ENCODE data around the gene EVA1C. TPM values are rescaled to one million over a fixed set of nuclear protein-coding genes. Genes with fewer than 3 reads are reported as not detected.
"Not testable (repeated sequence)": the region's sequence is repeated elsewhere in the genome, so short reads cannot be mapped to it uniquely, and the experiment has no call there.

Gene EVA1C
- total and polyA plus RNA-seq, 3 donors from 2014 or later: 28.4 to 47.0 (median 44.2) TPM

GRCh38 chr21:32508558-32508957, 96.1 kb downstream of the EVA1C start:
- TF ChIP-seq CTCF (IDR thresholded peaks at IDR 0.05) (no peak), POLR2A (IDR thresholded peaks at IDR 0.05) (no peak)
- Histone ChIP-seq H3K9me3 (no peaks in the 10 kb centered on the region), H3K4me1 (no peaks in the 10 kb centered on the region), H3K27me3 (no peaks in the 10 kb centered on the region), H3K27ac (no peak overlapping the region), H3K4me3 (no peak overlapping the region), H3K36me3 (ENCODE audit: low read depth, missing control alignments) (no peaks in the 10 kb centered on the region)
- 81 to 85% methylated on average over 7 to 9 of the region's 9 CpGs for WGBS, 2 donors
- intact Hi-C loops (cut with DNase I; ENCODE audit: low total_unique reads): no loop called here
- DNase-seq: no peak

GRCh38 chr21:32508975-32509374, 96.5 kb downstream of the EVA1C start:
- H3K4me1 ChIP-seq; H3K4me3 ChIP-seq; intact Hi-C loops (cut with DNase I; ENCODE audit: low total_unique reads); H3K27me3 ChIP-seq; H3K9me3 ChIP-seq; H3K36me3 ChIP-seq (ENCODE audit: low read depth, missing control alignments); H3K27ac ChIP-seq; DNase-seq: not testable (repeated sequence)
- 76 to 88% methylated on average over 2 of the region's 2 CpGs for WGBS, 2 donors

- whole genome bisulfite sequencing, 2 donors: 66 to 71% methylated on average over 12 of the region's 12 CpGs
- no peak overlapping the region for H3K27ac ChIP-seq
- TF ChIP-seq POLR2A (IDR thresholded peaks at IDR 0.05) (no peak), CTCF (IDR thresholded peaks at IDR 0.05) (no peak)
- no peak for DNase-seq
- H3K4me1 ChIP-seq: no peaks in the 10 kb centered on the region
- H3K9me3 ChIP-seq: no peaks in the 10 kb centered on the region
- intact Hi-C loops (cut with DNase I; ENCODE audit: low total_unique reads): no loop called here
- H3K4me3 ChIP-seq: no peak overlapping the region
- H3K27me3 ChIP-seq: no peaks in the 10 kb centered on the region
- H3K36me3 ChIP-seq (ENCODE audit: low read depth, missing control alignments): no peaks in the 10 kb centered on the region
Observed at GRCh38 chr21:32514275-32515055, 102.0 kb downstream of the EVA1C start.

- Histone ChIP-seq H3K4me3 (no peak overlapping the region), H3K4me1 (no peaks in the 10 kb centered on the region), H3K27me3 (no peaks in the 10 kb centered on the region), H3K9me3 (no peaks in the 10 kb centered on the region), H3K36me3 (ENCODE audit: low read depth, missing control alignments) (no peaks in the 10 kb centered on the region), H3K27ac (no peak overlapping the region)
- intact Hi-C loops (cut with DNase I; ENCODE audit: low total_unique reads): no loop called here
- no peak for TF ChIP-seq CTCF (IDR thresholded peaks at IDR 0.05)
- TF ChIP-seq POLR2A (IDR thresholded peaks at IDR 0.05): no peak
- 43 to 48% methylated on average over 5 of the region's 5 CpGs for whole genome bisulfite sequencing, 2 donors
- DNase-seq: no peak
Observed at GRCh38 chr21:32515874-32516273, 103.4 kb downstream of the EVA1C start.

- 72 to 81% methylated on average over 10 of the region's 10 CpGs for WGBS, 2 donors
- DNase-seq: no peak
- H3K4me3 ChIP-seq: no peak overlapping the region
- no peak overlapping the region for H3K27ac ChIP-seq
- no peaks in the 10 kb centered on the region for H3K36me3 ChIP-seq (ENCODE audit: low read depth, missing control alignments)
- H3K4me1 ChIP-seq: no peaks in the 10 kb centered on the region
- no peaks in the 10 kb centered on the region for H3K9me3 ChIP-seq
- intact Hi-C loops (cut with DNase I; ENCODE audit: low total_unique reads): no loop called here
- TF ChIP-seq CTCF (IDR thresholded peaks at IDR 0.05): no peak
- H3K27me3 ChIP-seq: no peaks in the 10 kb centered on the region
Observed at GRCh38 chr21:32516756-32517649, 104.5 kb downstream of the EVA1C start.
